ENCODE data around the gene RCOR3. TPM values are rescaled to one million over a fixed set of nuclear protein-coding genes. Genes with fewer than 3 reads are reported as not detected.

Gene RCOR3
- total RNA-seq (10 to 100 TPM; 58.2 to 72.4 (median 62.2) TPM), total RNA-seq (16.1 to 74.7 (median 44.5) reads per million in 29 experiments)
- total RNA-seq (2013), result 49.5 TPM

DNA sequence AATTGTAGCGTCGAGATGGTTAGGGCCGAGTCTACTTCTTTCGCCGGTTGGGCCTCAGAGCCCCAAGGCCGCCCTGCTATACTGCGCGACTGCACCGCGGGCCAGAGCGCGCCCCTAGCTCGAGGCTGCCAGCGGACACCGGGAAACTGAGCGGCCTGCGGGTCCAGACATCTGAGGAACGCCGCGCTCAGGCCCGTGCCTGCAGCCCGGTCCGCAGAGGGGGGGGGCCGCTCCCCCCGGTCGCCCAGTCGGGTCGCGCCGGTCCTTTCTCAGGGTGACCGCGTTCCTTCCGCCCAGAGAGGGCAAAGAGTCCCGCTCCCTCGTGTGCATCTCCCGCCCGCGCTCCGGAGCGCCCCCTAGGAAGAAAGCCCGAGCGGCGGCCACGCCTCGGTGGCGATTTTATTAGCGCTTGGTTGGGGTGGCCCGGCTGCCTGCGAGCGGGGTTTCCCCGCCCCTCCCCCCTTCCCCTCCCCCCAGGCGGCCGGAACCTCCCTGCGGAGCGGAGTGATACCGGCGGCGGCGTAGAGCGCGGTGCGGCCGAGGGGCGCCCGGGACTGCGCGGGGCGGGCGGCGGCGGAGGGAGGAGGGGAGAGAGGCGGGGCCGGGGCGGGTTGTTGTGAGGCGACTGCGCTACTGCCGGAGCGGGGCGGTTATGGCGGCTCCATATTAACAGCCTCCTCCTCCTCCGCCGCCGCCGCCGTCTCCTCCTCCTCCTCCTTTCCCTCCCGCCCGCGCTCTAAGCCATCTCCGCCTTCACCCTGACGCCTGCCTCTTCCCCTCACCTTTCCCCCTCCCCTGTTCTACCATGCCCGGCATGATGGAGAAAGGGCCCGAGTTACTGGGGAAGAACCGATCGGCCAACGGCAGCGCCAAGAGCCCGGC lies at the start of gene RCOR3:
RCOR3 (plus strand) TSS at position 611 of the 882 bp plus-strand sequence; CDS start at position 806, 195 bp downstream.
- Histone ChIP-seq H3K27ac (ENCODE audit: low read length) (peak within 1 kb of the TSS; percentile 82), H3K9me3 (no peaks in the 10 kb centered on the region), H3K4me3 (ENCODE audit: control insufficient read depth in 1 of 2, extremely low read depth in 1 of 2, low read length in 1 of 2) (peak within 1 kb of the TSS; percentile 86 to 87), H3K36me3 (ENCODE audit: control insufficient read depth in 2 of 2, extremely low read depth in 1 of 2, insufficient read depth in 1 of 2, low read length in 1 of 2) (peaks cover 0 to 5% of the 10 kb centered on the region in 2 donors), H3K27me3 (replicated peaks in 1 of 2; ENCODE audit: control insufficient read depth in 2 of 2, extremely low read depth in 1 of 2, insufficient read depth in 2 of 2, low read length in 1 of 2) (no peaks in the 10 kb centered on the region), H3K4me1 (ENCODE audit: control insufficient read depth in 1 of 2, extremely low read depth in 1 of 2, insufficient read depth in 2 of 2, low read length in 2 of 2) (peaks cover 9 to 12% of the 10 kb centered on the region in 2 experiments)
- DNase-seq (peak; percentile 81 to 93 (median 88)), ATAC-seq (replicated peaks in 1 of 4) (peak; percentile 81 to 87 (median 84))
- H3K9me3 Mint-ChIP-seq, result no peaks in the 10 kb centered on the region
- H3K27me3 Mint-ChIP-seq, result no peaks in the 10 kb centered on the region
- ChIA-PET POLR2A (no interaction called here), CTCF (interaction anchor here (0.7 to 1.8 kb wide), 4 partner anchors 113 to 776 kb away, joined by 3 to 9 read pairs (median 6); partner anchors contain the start of genes KCNH1 (in 2 of the 2), DTL (in 1 of the 2) and INTS7 (in 1 of the 2))
- peak within 1 kb of the TSS; percentile 86 to 95 (median 94) for H3K4me3 Mint-ChIP-seq
- H3K4me1 Mint-ChIP-seq, result peaks cover 21 to 25% (median 21%) of the 10 kb centered on the region in 3 donors
- WGBS (ENCODE audit: insufficient coverage), result under 1% methylated on average over 48 of the region's 97 CpGs
- H3K27ac Mint-ChIP-seq, result peak within 1 kb of the TSS; percentile 90 to 97
- peaks cover 5% of the 10 kb centered on the region for H3K36me3 Mint-ChIP-seq

GRCh38 chr1:211210052-211210451 lies 49.1 kb upstream of the RCOR3 start:
- no peaks in the 10 kb centered on the region for H3K36me3 Mint-ChIP-seq
- Histone ChIP-seq H3K4me3 (ENCODE audit: control insufficient read depth in 1 of 2, extremely low read depth in 1 of 2, low read length in 1 of 2) (no peak overlapping the region), H3K9me3 (no peaks in the 10 kb centered on the region), H3K27me3 (replicated peaks in 1 of 2; ENCODE audit: control insufficient read depth in 2 of 2, extremely low read depth in 1 of 2, insufficient read depth in 2 of 2, low read length in 1 of 2) (peaks cover 0 to 3% of the 10 kb centered on the region in 2 experiments), H3K27ac (ENCODE audit: low read length) (no peak overlapping the region), H3K4me1 (ENCODE audit: control insufficient read depth in 1 of 2, extremely low read depth in 1 of 2, insufficient read depth in 2 of 2, low read length in 2 of 2) (no peaks in the 10 kb centered on the region), H3K36me3 (ENCODE audit: control insufficient read depth in 2 of 2, extremely low read depth in 1 of 2, insufficient read depth in 1 of 2, low read length in 1 of 2) (no peaks in the 10 kb centered on the region)
- CTCF ChIA-PET, result no interaction called here
- H3K4me3 Mint-ChIP-seq, result no peak overlapping the region
- POLR2A ChIA-PET, result no interaction called here
- no peak overlapping the region for H3K27ac Mint-ChIP-seq
- no peaks in the 10 kb centered on the region for H3K4me1 Mint-ChIP-seq
- H3K27me3 Mint-ChIP-seq, result no peaks in the 10 kb centered on the region
- no peak for ATAC-seq (replicated peaks in 1 of 4)
- WGBS (ENCODE audit: insufficient coverage), result no CpG with 5 or more reads among the region's 5 CpGs
- DNase-seq, result no peak
- H3K9me3 Mint-ChIP-seq, result peaks cover 0 to 4% (median 0%) of the 10 kb centered on the region in 3 donors

DNA sequence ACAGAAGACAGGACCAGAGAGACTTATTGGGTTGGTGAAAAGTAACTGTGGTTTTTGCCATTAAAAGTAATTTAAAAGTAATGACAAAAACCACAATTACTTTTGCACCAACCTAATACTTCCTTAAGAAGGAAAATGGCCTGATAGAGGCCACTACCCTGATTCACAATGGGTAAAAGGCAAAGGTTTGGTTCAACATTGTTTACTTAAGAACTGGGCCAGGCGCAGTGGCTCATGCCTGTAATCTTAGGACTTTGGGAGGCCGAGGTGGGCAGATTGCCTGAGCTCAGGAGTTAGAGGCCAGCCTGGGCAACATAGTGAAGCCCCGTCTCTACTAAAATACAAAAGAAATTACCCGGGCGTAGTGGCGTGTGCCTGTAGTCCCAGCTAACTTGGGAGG lies 48.2 kb upstream of the RCOR3 start:
- no peak overlapping the region for H3K27ac Mint-ChIP-seq
- peaks cover 0 to 4% (median 0%) of the 10 kb centered on the region in 3 donors for H3K9me3 Mint-ChIP-seq
- DNase-seq (no peak), ATAC-seq (replicated peaks in 1 of 4) (no peak)
- CTCF ChIA-PET, result no interaction called here
- Histone ChIP-seq H3K36me3 (ENCODE audit: control insufficient read depth in 2 of 2, extremely low read depth in 1 of 2, insufficient read depth in 1 of 2, low read length in 1 of 2) (no peaks in the 10 kb centered on the region), H3K27me3 (replicated peaks in 1 of 2; ENCODE audit: control insufficient read depth in 2 of 2, extremely low read depth in 1 of 2, insufficient read depth in 2 of 2, low read length in 1 of 2) (peaks cover 0 to 3% of the 10 kb centered on the region in 2 experiments), H3K4me1 (ENCODE audit: control insufficient read depth in 1 of 2, extremely low read depth in 1 of 2, insufficient read depth in 2 of 2, low read length in 2 of 2) (no peaks in the 10 kb centered on the region), H3K27ac (ENCODE audit: low read length) (no peak overlapping the region), H3K9me3 (no peaks in the 10 kb centered on the region), H3K4me3 (ENCODE audit: control insufficient read depth in 1 of 2, extremely low read depth in 1 of 2, low read length in 1 of 2) (no peak overlapping the region)
- WGBS (ENCODE audit: insufficient coverage), result 96% methylated on average over 6 of the region's 6 CpGs
- H3K4me1 Mint-ChIP-seq, result no peaks in the 10 kb centered on the region
- no peaks in the 10 kb centered on the region for H3K27me3 Mint-ChIP-seq
- no peaks in the 10 kb centered on the region for H3K36me3 Mint-ChIP-seq
- H3K4me3 Mint-ChIP-seq, result no peak overlapping the region
- POLR2A ChIA-PET, result no interaction called here

DNA sequence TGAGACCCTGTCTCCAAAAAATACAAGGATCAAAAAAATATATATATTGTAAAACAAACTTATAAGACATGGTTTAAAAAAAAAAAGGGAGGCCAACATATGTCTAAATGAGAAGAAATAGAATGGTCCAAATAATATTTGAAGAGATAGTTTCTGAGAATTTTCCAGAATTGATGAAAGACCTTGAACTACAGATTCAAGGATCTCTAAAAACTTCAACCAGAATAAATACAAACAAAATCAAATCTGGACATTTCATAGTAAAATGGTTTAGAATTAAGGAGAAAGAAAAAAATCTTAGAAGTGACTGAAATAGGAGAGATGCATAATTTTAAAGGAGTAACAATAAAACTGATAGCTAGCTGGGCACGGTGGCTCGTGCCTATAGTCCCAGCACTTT lies 45.5 kb upstream of the RCOR3 start:
- H3K27me3 ChIP-seq (replicated peaks in 1 of 2; ENCODE audit: control insufficient read depth in 2 of 2, extremely low read depth in 1 of 2, insufficient read depth in 2 of 2, low read length in 1 of 2), result peaks cover 0 to 3% of the 10 kb centered on the region in 2 experiments
- ChIA-PET POLR2A (no interaction called here), CTCF (interaction anchor here in 1 of 2 donors (0.6 kb wide), 1 partner anchor 20 kb away, joined by 3 read pairs; no protein-coding TSS in a partner anchor)
- H3K36me3 ChIP-seq (ENCODE audit: control insufficient read depth in 2 of 2, extremely low read depth in 1 of 2, insufficient read depth in 1 of 2, low read length in 1 of 2), result no peaks in the 10 kb centered on the region
- H3K4me1 ChIP-seq (ENCODE audit: control insufficient read depth in 1 of 2, extremely low read depth in 1 of 2, insufficient read depth in 2 of 2, low read length in 2 of 2), result no peaks in the 10 kb centered on the region
- Mint-ChIP-seq H3K4me3 (no peak overlapping the region), H3K36me3 (no peaks in the 10 kb centered on the region), H3K4me1 (no peaks in the 10 kb centered on the region), H3K27ac (no peak overlapping the region), H3K9me3 (no peaks in the 10 kb centered on the region), H3K27me3 (peaks cover 0 to 3% of the 10 kb centered on the region in 2 donors)
- ATAC-seq (replicated peaks in 1 of 4), result no peak
- DNase-seq, result no peak
- no peak overlapping the region for H3K4me3 ChIP-seq (ENCODE audit: control insufficient read depth in 1 of 2, extremely low read depth in 1 of 2, low read length in 1 of 2)
- H3K9me3 ChIP-seq, result no peaks in the 10 kb centered on the region
- H3K27ac ChIP-seq (ENCODE audit: low read length), result no peak overlapping the region
- no CpG with 5 or more reads among the region's 2 CpGs for WGBS (ENCODE audit: insufficient coverage)

DNA sequence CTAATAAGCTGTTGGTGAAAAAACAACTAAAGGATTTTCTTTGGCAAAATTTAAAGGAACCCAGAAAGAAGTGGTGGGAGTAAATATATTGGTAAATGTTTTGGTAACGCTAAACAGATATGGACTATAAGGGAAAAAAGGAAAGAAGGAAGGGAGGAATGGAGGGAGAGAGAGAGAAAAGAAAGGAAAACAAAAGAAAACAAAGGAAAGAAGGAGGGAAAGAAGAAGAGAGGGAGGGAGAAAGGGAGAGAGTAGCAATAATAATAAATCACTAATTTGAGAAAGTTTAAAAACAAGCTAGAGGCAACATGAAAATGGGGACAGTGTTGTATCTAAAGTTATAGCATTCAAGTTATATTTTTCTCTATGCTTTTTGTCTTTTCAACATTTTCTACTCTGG lies 43.6 kb upstream of the RCOR3 start:
- Histone ChIP-seq H3K4me3 (ENCODE audit: control insufficient read depth in 1 of 2, extremely low read depth in 1 of 2, low read length in 1 of 2) (no peak overlapping the region), H3K36me3 (ENCODE audit: control insufficient read depth in 2 of 2, extremely low read depth in 1 of 2, insufficient read depth in 1 of 2, low read length in 1 of 2) (no peaks in the 10 kb centered on the region), H3K27me3 (replicated peaks in 1 of 2; ENCODE audit: control insufficient read depth in 2 of 2, extremely low read depth in 1 of 2, insufficient read depth in 2 of 2, low read length in 1 of 2) (peaks cover 0 to 5% of the 10 kb centered on the region in 2 experiments), H3K27ac (ENCODE audit: low read length) (no peak overlapping the region), H3K9me3 (no peaks in the 10 kb centered on the region), H3K4me1 (ENCODE audit: control insufficient read depth in 1 of 2, extremely low read depth in 1 of 2, insufficient read depth in 2 of 2, low read length in 2 of 2) (no peaks in the 10 kb centered on the region)
- Mint-ChIP-seq H3K4me1 (no peaks in the 10 kb centered on the region), H3K27me3 (peaks cover 2 to 6% of the 10 kb centered on the region in 2 donors), H3K36me3 (no peaks in the 10 kb centered on the region), H3K4me3 (no peak overlapping the region), H3K27ac (no peak overlapping the region), H3K9me3 (no peaks in the 10 kb centered on the region)
- ChIA-PET CTCF (interaction anchor here in 1 of 2 donors (0.9 kb wide), 1 partner anchor 42 kb away, joined by 3 read pairs; no protein-coding TSS in a partner anchor), POLR2A (no interaction called here)
- ATAC-seq (replicated peaks in 1 of 4), result no peak
- DNase-seq, result no peak
- 100% methylated on average over 1 of the region's 1 CpG for WGBS (ENCODE audit: insufficient coverage)

GRCh38 chr1:211217392-211217791 lies 41.8 kb upstream of the RCOR3 start:
- Mint-ChIP-seq H3K4me1 (no peaks in the 10 kb centered on the region), H3K27ac (no peak overlapping the region), H3K36me3 (no peaks in the 10 kb centered on the region), H3K27me3 (peaks cover 4 to 6% of the 10 kb centered on the region in 2 donors), H3K9me3 (no peaks in the 10 kb centered on the region), H3K4me3 (no peak overlapping the region)
- Histone ChIP-seq H3K27ac (ENCODE audit: low read length) (no peak overlapping the region), H3K36me3 (ENCODE audit: control insufficient read depth in 2 of 2, extremely low read depth in 1 of 2, insufficient read depth in 1 of 2, low read length in 1 of 2) (no peaks in the 10 kb centered on the region), H3K4me3 (ENCODE audit: control insufficient read depth in 1 of 2, extremely low read depth in 1 of 2, low read length in 1 of 2) (no peak overlapping the region), H3K4me1 (ENCODE audit: control insufficient read depth in 1 of 2, extremely low read depth in 1 of 2, insufficient read depth in 2 of 2, low read length in 2 of 2) (no peaks in the 10 kb centered on the region), H3K9me3 (no peaks in the 10 kb centered on the region), H3K27me3 (replicated peaks in 1 of 2; ENCODE audit: control insufficient read depth in 2 of 2, extremely low read depth in 1 of 2, insufficient read depth in 2 of 2, low read length in 1 of 2) (peaks cover 0 to 2% of the 10 kb centered on the region in 2 experiments)
- no CpG with 5 or more reads among the region's 1 CpG for WGBS (ENCODE audit: insufficient coverage)
- DNase-seq (no peak), ATAC-seq (replicated peaks in 1 of 4) (no peak)
- ChIA-PET POLR2A (no interaction called here), CTCF (interaction anchor here in 1 of 2 donors (0.6 kb wide), 1 partner anchor 24 kb away, joined by 3 read pairs; no protein-coding TSS in a partner anchor)

Measured in T-cell (primary cell).